MCF 10A (cell line): ENCODE results near the gene DOK6. TPM values are rescaled to one million over a fixed set of nuclear protein-coding genes. Genes with fewer than 3 reads are reported as not detected.
A peak's percentile ranks its signal among the peaks of the same experiment; 100 is the strongest.

Source experiments
- BruUV-seq: library from RNA; stranded (reverse); fragments of 400-500 nt; replicated peaks from 2 replicates; lab custom pipeline; 2021; lab: Mats Ljungman, UMichigan
- CTCF ChIA-PET: fragments of 300-600 bp; sonication (Branson Sonifier 250); formaldehyde crosslinking; extraction: SDS; loops from one replicate; lab custom pipeline; 2021; ENCODE audit warnings: antibody characterized with exemption, inconsistent platforms; lab: Yijun Ruan, JAX
- POLR2A ChIA-PET: fragments of 300-600, 350-650 bp; sonication (Branson Sonifier 250); formaldehyde crosslinking; extraction: SDS; loops from one replicate; lab custom pipeline; 2020; ENCODE audit warnings: antibody characterized with exemption, inconsistent platforms; lab: Yijun Ruan, JAX
- DNase-seq: peaks from one replicate; pipeline ENCODE4 v3.0.0-alpha.2; 2018; ENCODE audit not compliant: unreplicated experiment
- H3K27ac Mint-ChIP-seq: one replicate; pipeline ENCODE4 v1.8.0; 2022; ENCODE audit warnings: mild to moderate bottlenecking, low read depth, mixed read lengths; ENCODE audit not compliant: unreplicated experiment
- H3K27me3 Mint-ChIP-seq: one replicate; pipeline ENCODE4 v1.8.0; 2022; ENCODE audit warnings: mixed read lengths; ENCODE audit not compliant: insufficient read depth, unreplicated experiment
- H3K36me3 Mint-ChIP-seq: one replicate; pipeline ENCODE4 v1.8.0; 2022; ENCODE audit warnings: mild to moderate bottlenecking, moderate library complexity, mixed read lengths; ENCODE audit not compliant: insufficient read depth, unreplicated experiment
- H3K4me1 Mint-ChIP-seq: one replicate; pipeline ENCODE4 v1.8.0; 2022; ENCODE audit warnings: mixed read lengths; ENCODE audit not compliant: insufficient read depth, unreplicated experiment
- H3K4me3 Mint-ChIP-seq: one replicate; pipeline ENCODE4 v1.8.0; 2022; ENCODE audit warnings: mild to moderate bottlenecking, moderate library complexity, mixed read lengths; ENCODE audit not compliant: unreplicated experiment
- H3K9me3 Mint-ChIP-seq: one replicate; pipeline ENCODE4 v1.8.0; 2022; ENCODE audit warnings: mixed read lengths; ENCODE audit not compliant: unreplicated experiment
- CTCF ChIP-seq: fragments of 200-600 bp; IDR thresholded peaks from one replicate; pipeline ENCODE4 v1.8.0; 2022; ENCODE audit warnings: antibody characterized with exemption, mild to moderate bottlenecking; ENCODE audit not compliant: unreplicated experiment
- intact Hi-C: fragments of 100-400 bp; cut with micrococcal nuclease; formaldehyde crosslinking; loops from 2 replicates; pipeline ENCODE4 v1.14.1; 2022
- total RNA-seq: library from RNA; stranded (reverse); gene quantifications from 2 replicates; pipeline ENCODE4 v1.2.3, GENCODE V29; 2022

DOK6 gene
- total RNA-seq, 1 experiment from 2014 or later = not detected

GRCh38 chr18:69813559-69813958, 412.9 kb downstream of the DOK6 start:
- intact Hi-C loops = no loop called here
- H3K27me3 Mint-ChIP-seq = peaks cover 4% of the 10 kb centered on the region
- no peak for DNase-seq
- POLR2A ChIA-PET = no interaction called here
- TF ChIP-seq CTCF = no peak
- no peak overlapping the region for H3K27ac Mint-ChIP-seq
- H3K4me3 Mint-ChIP-seq = no peak overlapping the region
- H3K36me3 Mint-ChIP-seq = no peaks in the 10 kb centered on the region
- no TSS peak for BruUV-seq
- H3K9me3 Mint-ChIP-seq = peaks cover 7% of the 10 kb centered on the region
- no peaks in the 10 kb centered on the region for H3K4me1 Mint-ChIP-seq
- CTCF ChIA-PET = interaction anchor here (0.6 kb wide), 1 partner anchor 46 kb away, joined by 3 read pairs; no protein-coding TSS in a partner anchor

GRCh38 chr18:69814861-69815385, 414.2 kb downstream of the DOK6 start:
- ChIA-PET CTCF (no interaction called here), POLR2A (no interaction called here)
- TF ChIP-seq CTCF = no peak
- H3K27me3 Mint-ChIP-seq = no peaks in the 10 kb centered on the region
- H3K27ac Mint-ChIP-seq = no peak overlapping the region
- H3K36me3 Mint-ChIP-seq = no peaks in the 10 kb centered on the region
- no peak overlapping the region for H3K4me3 Mint-ChIP-seq
- no TSS peak for BruUV-seq
- intact Hi-C loops = no loop called here
- no peak for DNase-seq
- peaks cover 5% of the 10 kb centered on the region for H3K9me3 Mint-ChIP-seq
- no peaks in the 10 kb centered on the region for H3K4me1 Mint-ChIP-seq

GRCh38 chr18:69817335-69817940, 416.8 kb downstream of the DOK6 start:
- H3K9me3 Mint-ChIP-seq = no peaks in the 10 kb centered on the region
- no peaks in the 10 kb centered on the region for H3K36me3 Mint-ChIP-seq
- H3K4me3 Mint-ChIP-seq = no peak overlapping the region
- H3K4me1 Mint-ChIP-seq = no peaks in the 10 kb centered on the region
- H3K27me3 Mint-ChIP-seq = no peaks in the 10 kb centered on the region
- TF ChIP-seq CTCF = no peak
- BruUV-seq = no TSS peak
- peak; percentile 46 for DNase-seq
- intact Hi-C loops = no loop called here
- ChIA-PET CTCF (interaction anchor here (0.8 kb wide), 1 partner anchor 190 kb away, joined by 3 read pairs; no protein-coding TSS in a partner anchor), POLR2A (no interaction called here)
- H3K27ac Mint-ChIP-seq = no peak overlapping the region

- H3K27ac Mint-ChIP-seq = no peak overlapping the region
- intact Hi-C loops = no loop called here
- CTCF ChIA-PET = no interaction called here
- H3K4me1 Mint-ChIP-seq = no peaks in the 10 kb centered on the region
- no peak overlapping the region for H3K4me3 Mint-ChIP-seq
- BruUV-seq = no TSS peak
- DNase-seq = no peak
- TF ChIP-seq CTCF = no peak
- POLR2A ChIA-PET = interaction anchor here (0.7 kb wide), 1 partner anchor 13 kb away, joined by 3 read pairs; no protein-coding TSS in a partner anchor
- no peaks in the 10 kb centered on the region for H3K36me3 Mint-ChIP-seq
- H3K9me3 Mint-ChIP-seq = no peaks in the 10 kb centered on the region
- no peaks in the 10 kb centered on the region for H3K27me3 Mint-ChIP-seq
Observed at GRCh38 chr18:69819460-69819859, 418.8 kb downstream of the DOK6 start.
